Dedifferentiated amniotic fluid mesenchymal stem cell (primary cell): Measurements from ENCODE around the gene UGT1A4.

Experiments used
- DNase-seq: peaks from one replicate; pipeline ENCODE4 v3.0.0-alpha.2; 2016; ENCODE audit errors: extremely low spot score

The UGT1A4 gene

GRCh38 chr2:233718552-233718951, at the start of gene UGT1A4:
TSS of gene UGT1A4 (plus strand) at chr2:233718736. CDS start at chr2:233718821, 85 bp downstream.
- DNase-seq = no peak

GRCh38 chr2:233671290-233672161, 47.0 kb upstream of the UGT1A4 start, which contains the start of gene UGT1A9:
TSS of gene UGT1A9 (plus strand) at chr2:233671898. CDS start at chr2:233671935, 37 bp downstream.
- no peak for DNase-seq

- DNase-seq = no peak
Measured at GRCh38 chr2:233672886-233673285, 45.6 kb upstream of the UGT1A4 start.

GRCh38 chr2:233673896-233674295, 44.6 kb upstream of the UGT1A4 start:
- no peak for DNase-seq

GRCh38 chr2:233674314-233674713, 44.2 kb upstream of the UGT1A4 start:
- no peak for DNase-seq

GRCh38 chr2:233674995-233675394, 43.5 kb upstream of the UGT1A4 start:
- DNase-seq = no peak

- DNase-seq = no peak
Measured at GRCh38 chr2:233676046-233676445, 42.5 kb upstream of the UGT1A4 start.

GRCh38 chr2:233679196-233679595, 39.3 kb upstream of the UGT1A4 start:
- no peak for DNase-seq

- DNase-seq = no peak
Measured at GRCh38 chr2:233680361-233681045, 38.0 kb upstream of the UGT1A4 start.

GRCh38 chr2:233681521-233682099, 36.9 kb upstream of the UGT1A4 start, which contains the start of gene UGT1A7:
TSS of gene UGT1A7 (plus strand) at chr2:233681901. CDS start at chr2:233681938, 37 bp downstream.
- DNase-seq = no peak

- DNase-seq = no peak
Measured at GRCh38 chr2:233684640-233685039, 33.9 kb upstream of the UGT1A4 start.

GRCh38 chr2:233686928-233687327, 31.6 kb upstream of the UGT1A4 start:
- no peak for DNase-seq

GRCh38 chr2:233688341-233688740, 30.2 kb upstream of the UGT1A4 start:
- no peak for DNase-seq

GRCh38 chr2:233689031-233689430, 29.5 kb upstream of the UGT1A4 start:
- no peak for DNase-seq

GRCh38 chr2:233689501-233689900, 29.0 kb upstream of the UGT1A4 start:
- DNase-seq = no peak

GRCh38 chr2:233690444-233690843, 28.1 kb upstream of the UGT1A4 start:
- peak; percentile 15 for DNase-seq

GRCh38 chr2:233691443-233692433, 26.8 kb upstream of the UGT1A4 start:
- no peak for DNase-seq

GRCh38 chr2:233692648-233693047, 25.9 kb upstream of the UGT1A4 start, which contains the start of gene UGT1A6:
TSS of gene UGT1A6 (plus strand) at chr2:233692890. CDS start at chr2:233693005, 115 bp downstream.
- no peak for DNase-seq

GRCh38 chr2:233693963-233694362, 24.6 kb upstream of the UGT1A4 start:
- DNase-seq = no peak

- no peak for DNase-seq
Measured at GRCh38 chr2:233698740-233699139, 19.8 kb upstream of the UGT1A4 start.

- no peak for DNase-seq
Measured at GRCh38 chr2:233699424-233700027, 19.0 kb upstream of the UGT1A4 start.
